Measurements from ENCODE around the gene SNX24. TPM values are rescaled to one million over a fixed set of nuclear protein-coding genes. Genes with fewer than 3 reads are reported as not detected.
A peak's percentile ranks its signal among the peaks of the same experiment; 100 is the strongest.
"Not testable (repeated sequence)": the region's sequence is repeated elsewhere in the genome, so short reads cannot be mapped to it uniquely, and the experiment has no call there.

Gene SNX24
- total RNA-seq, 1 experiment from 2014 or later = 16.9 TPM

GRCh38 chr5:122959740-122960445, 114.5 kb downstream of the SNX24 start:
- no peak for DNase-seq (ENCODE audit: low read depth)

GRCh38 chr5:122963305-122963704, 117.9 kb downstream of the SNX24 start:
- no peak for DNase-seq (ENCODE audit: low read depth)

- no peak for DNase-seq (ENCODE audit: low read depth)
These were observed 119.7 kb downstream of the SNX24 start for GRCh38 chr5:122965111-122965510.

GRCh38 chr5:122967085-122967484, 121.7 kb downstream of the SNX24 start:
- DNase-seq (ENCODE audit: low read depth) = no peak

GRCh38 chr5:122967625-122968024, 122.2 kb downstream of the SNX24 start:
- peak; percentile 4 for DNase-seq (ENCODE audit: low read depth)

- not testable (repeated sequence) for DNase-seq (ENCODE audit: low read depth)
These were observed 122.6 kb downstream of the SNX24 start for GRCh38 chr5:122968056-122968455.

- DNase-seq (ENCODE audit: low read depth) = no peak
These were observed 125.9 kb downstream of the SNX24 start for GRCh38 chr5:122971333-122971732.

GRCh38 chr5:122972877-122973276, 127.5 kb downstream of the SNX24 start:
- peak; percentile 42 for DNase-seq (ENCODE audit: low read depth)

GRCh38 chr5:122973759-122974158, 128.3 kb downstream of the SNX24 start:
- DNase-seq (ENCODE audit: low read depth) = not testable (repeated sequence)

- DNase-seq (ENCODE audit: low read depth) = not testable (repeated sequence)
These were observed 128.8 kb downstream of the SNX24 start for GRCh38 chr5:122974251-122974650.

GRCh38 chr5:122977319-122977718, 131.9 kb downstream of the SNX24 start:
- DNase-seq (ENCODE audit: low read depth) = no peak

- DNase-seq (ENCODE audit: low read depth) = no peak
These were observed 132.7 kb downstream of the SNX24 start for GRCh38 chr5:122978068-122978467.

- no peak for DNase-seq (ENCODE audit: low read depth)
These were observed 133.4 kb downstream of the SNX24 start for GRCh38 chr5:122978644-122979297.

GRCh38 chr5:122981846-122982245, 136.4 kb downstream of the SNX24 start:
- DNase-seq (ENCODE audit: low read depth) = no peak

- no peak for DNase-seq (ENCODE audit: low read depth)
These were observed 137.0 kb downstream of the SNX24 start for GRCh38 chr5:122982376-122982775.

- DNase-seq (ENCODE audit: low read depth) = no peak
These were observed 139.0 kb downstream of the SNX24 start for GRCh38 chr5:122984425-122984824.

- peak; percentile 6 for DNase-seq (ENCODE audit: low read depth)
These were observed 139.7 kb downstream of the SNX24 start for GRCh38 chr5:122985006-122985700.

- DNase-seq (ENCODE audit: low read depth) = no peak
These were observed 140.7 kb downstream of the SNX24 start for GRCh38 chr5:122985954-122986721.

- no peak for DNase-seq (ENCODE audit: low read depth)
These were observed 150.7 kb downstream of the SNX24 start for GRCh38 chr5:122996091-122996490.

- no peak for DNase-seq (ENCODE audit: low read depth)
These were observed 151.9 kb downstream of the SNX24 start for GRCh38 chr5:122997294-122997693.

- DNase-seq (ENCODE audit: low read depth) = no peak
These were observed 154.6 kb downstream of the SNX24 start for GRCh38 chr5:122999947-123000563.

Measured in LHCN-M2 (cell line).